ENCODE data around the gene CABP7.

GRCh38 chr22:29729161-29729560, 9.4 kb downstream of the CABP7 start:
- TF ChIP-seq CTCF (IDR thresholded peaks at IDR 0.05 in 2 of 3, conservative IDR thresholded peaks at IDR 0.05 in 1 of 3; ENCODE audit: borderline replicate concordance in 1 of 3, insufficient read depth in 1 of 3, low read depth in 2 of 3, low read length in 2 of 3) (no peak), POLR2AphosphoS5 (IDR thresholded peaks at IDR 0.05; ENCODE audit: low read depth, low read length) (no peak)
